GM12875 (cell line): Measurements from ENCODE around the gene HPS5.

Experiments used
- H3K4me3 ChIP-seq: one replicate; pipeline ENCODE4 v1.5.1; 2011; ENCODE audit warnings: low read depth, low read length, control low read depth
- TF ChIP-seq, protein P1 (sequence below): IDR thresholded peaks from 2 replicates; pipeline ENCODE4 v1.5.1; 2011; ENCODE audit warnings: low read depth, mild to moderate bottlenecking, control low read depth, inconsistent platforms, low read length, moderate library complexity, borderline replicate concordance; ENCODE audit not compliant: insufficient read depth

HPS5 gene

DNA sequence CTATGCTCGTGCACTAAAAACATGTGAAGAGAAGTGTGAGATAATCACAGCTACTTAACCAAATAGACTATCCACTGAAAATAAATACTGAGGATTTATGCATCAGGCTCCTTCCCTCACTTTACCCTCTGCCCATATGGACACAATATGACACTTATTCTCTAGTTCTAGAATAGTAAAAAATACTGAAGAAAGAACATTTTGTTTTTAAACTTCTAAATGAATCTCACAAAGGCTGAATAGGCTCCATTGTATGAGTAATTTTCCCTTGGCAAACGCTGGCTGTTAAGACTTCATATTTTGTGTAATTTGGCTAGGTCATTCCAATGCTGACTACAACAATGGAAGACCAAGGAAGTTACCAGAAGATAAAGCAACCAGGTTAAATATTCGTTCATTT lies 9.9 kb downstream of the HPS5 start:
- no peak overlapping the region for H3K4me3 ChIP-seq
- TF ChIP-seq, protein P1, sequence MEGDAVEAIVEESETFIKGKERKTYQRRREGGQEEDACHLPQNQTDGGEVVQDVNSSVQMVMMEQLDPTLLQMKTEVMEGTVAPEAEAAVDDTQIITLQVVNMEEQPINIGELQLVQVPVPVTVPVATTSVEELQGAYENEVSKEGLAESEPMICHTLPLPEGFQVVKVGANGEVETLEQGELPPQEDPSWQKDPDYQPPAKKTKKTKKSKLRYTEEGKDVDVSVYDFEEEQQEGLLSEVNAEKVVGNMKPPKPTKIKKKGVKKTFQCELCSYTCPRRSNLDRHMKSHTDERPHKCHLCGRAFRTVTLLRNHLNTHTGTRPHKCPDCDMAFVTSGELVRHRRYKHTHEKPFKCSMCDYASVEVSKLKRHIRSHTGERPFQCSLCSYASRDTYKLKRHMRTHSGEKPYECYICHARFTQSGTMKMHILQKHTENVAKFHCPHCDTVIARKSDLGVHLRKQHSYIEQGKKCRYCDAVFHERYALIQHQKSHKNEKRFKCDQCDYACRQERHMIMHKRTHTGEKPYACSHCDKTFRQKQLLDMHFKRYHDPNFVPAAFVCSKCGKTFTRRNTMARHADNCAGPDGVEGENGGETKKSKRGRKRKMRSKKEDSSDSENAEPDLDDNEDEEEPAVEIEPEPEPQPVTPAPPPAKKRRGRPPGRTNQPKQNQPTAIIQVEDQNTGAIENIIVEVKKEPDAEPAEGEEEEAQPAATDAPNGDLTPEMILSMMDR: no peak

DNA sequence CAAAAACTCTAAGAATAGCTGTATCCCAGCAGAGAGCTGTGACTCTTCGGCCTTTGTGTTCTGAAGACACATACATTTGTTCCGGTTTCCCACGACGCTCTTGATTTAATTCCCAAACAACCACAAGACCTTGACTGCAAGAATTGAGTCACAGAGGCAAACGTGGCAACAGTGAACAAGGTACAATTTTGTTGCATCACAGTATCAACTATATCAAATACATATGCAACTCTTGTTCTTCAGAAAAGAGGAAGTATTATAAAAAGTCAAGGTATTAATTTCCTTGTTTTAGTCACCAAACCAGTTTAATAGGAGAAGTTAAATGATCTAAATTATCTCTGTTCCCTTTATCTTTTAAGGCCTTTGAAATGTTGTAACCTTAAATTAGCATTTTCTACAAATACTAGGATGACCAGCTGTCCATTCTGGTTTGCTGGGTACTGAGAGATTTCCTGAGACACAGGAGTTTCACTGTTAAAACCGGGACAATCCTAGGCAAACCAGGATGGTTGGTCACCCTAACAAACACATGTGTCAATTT lies 11.1 kb downstream of the HPS5 start:
- H3K4me3 ChIP-seq: no peak overlapping the region
- TF ChIP-seq, protein P1: no peak

DNA sequence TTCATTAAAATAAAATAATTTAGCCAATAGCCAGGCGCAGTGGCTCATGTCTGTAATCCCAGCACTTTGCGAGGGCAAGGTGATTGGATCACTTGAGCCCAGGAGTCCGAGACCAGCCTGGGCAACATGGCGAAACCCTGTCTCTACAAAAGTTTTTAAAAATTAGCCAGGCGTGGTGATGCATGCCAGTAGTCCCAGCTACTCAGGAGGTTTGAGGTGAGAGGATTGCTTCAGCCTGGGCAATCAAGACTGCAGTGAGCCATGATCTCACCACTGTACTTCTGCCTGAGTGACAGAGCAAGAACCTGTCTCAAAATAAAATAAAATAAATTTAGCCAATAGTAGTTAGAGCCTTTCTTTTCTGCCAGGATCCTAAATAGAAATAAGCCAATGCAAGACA lies 12.2 kb downstream of the HPS5 start:
- no peak overlapping the region for H3K4me3 ChIP-seq
- TF ChIP-seq, protein P1: no peak

GRCh38 chr11:18308242-18308641 lies 13.7 kb downstream of the HPS5 start:
- no peak overlapping the region for H3K4me3 ChIP-seq

DNA sequence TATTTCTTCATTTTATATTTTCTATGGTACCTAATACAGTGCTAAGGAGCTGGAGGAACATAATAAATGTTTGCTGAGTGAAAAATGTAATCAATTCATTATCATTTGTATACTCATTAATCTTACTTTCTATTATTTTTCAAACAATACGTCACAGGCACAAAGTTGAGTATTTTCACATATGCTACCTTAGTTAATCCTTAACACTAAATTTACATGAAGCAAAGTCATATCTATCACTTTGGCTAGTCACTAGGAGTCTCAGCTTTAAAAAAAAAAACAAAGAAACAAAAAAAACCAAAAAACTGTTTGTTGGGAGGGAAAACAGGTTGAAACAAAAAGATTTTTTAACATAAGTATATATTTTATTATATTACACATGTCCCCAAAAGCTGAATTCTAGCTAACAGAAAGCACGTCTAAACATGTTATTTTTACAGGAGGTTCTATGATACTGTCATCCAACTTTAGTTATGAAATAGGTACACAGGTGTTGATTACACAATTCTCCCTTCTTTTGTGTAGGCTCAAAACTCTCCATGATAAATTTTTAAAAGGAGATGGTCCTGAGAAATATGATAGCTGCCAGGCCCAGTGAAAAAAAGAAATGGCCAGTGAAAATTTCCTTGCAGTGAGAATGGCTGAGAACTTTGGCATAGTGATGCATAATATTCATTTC lies 14.3 kb downstream of the HPS5 start:
- TF ChIP-seq, protein P1: no peak
- no peak overlapping the region for H3K4me3 ChIP-seq

More at GRCh38 chr11:18308242-18308641, 13.7 kb downstream of the HPS5 start:
- TF ChIP-seq, protein P1: no peak

DNA sequence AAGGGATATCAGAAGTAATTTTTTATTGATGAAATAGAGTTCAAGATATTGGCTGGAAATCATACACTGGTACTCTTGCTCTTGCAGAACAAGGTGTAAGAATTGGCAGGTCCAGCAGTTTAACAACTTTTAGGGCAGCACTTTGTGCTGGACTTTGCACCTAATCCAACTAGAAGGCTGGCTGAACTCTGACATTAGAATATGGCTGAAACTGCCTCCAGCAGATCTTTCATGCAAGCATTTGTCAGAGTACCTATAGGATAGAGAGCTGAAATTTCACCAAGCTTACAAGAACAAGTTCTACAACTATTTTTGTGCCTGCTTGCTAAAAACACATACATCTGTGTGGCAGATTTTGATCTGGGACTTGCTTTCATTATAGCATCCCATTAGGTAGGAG lies 17.2 kb downstream of the HPS5 start:
- TF ChIP-seq, protein P1: no peak

DNA sequence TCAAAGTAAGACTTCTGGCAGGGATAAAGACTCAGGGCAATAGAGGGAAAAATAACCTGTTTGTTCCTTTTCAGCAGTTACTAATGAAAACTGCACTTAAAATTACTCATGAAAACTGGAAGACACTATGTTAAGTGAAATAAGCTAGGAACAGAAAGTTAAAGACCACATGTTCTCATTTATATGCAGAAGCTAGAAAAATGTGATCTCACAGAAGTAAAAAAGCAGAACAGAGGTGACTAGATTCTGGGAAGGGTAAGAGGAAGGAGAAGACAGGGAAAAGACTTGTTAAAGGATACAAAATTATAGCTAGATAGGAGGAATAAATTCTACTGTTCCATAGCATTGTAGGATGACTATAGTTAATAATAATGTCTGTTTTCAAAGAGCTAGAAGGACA lies 22.2 kb downstream of the HPS5 start:
- no peak overlapping the region for H3K4me3 ChIP-seq
- TF ChIP-seq, protein P1: no peak

More for the DNA sequence above, 17.2 kb downstream of the HPS5 start:
- H3K4me3 ChIP-seq: no peak overlapping the region
